A673 (cell line): ENCODE measurements around the gene OR2K2.

Experiments used
- EZH2 ChIP-seq: fragments of 200-600 bp; sonication (generic); IDR thresholded peaks from 2 replicates; pipeline ENCODE4 v1.6.1; 2017; ENCODE audit warnings: borderline replicate concordance, low read depth, mild to moderate bottlenecking, mixed read lengths, antibody characterized with exemption, low read length; ENCODE audit not compliant: poor library complexity, severe bottlenecking
- TF ChIP-seq, protein P1 (sequence below): fragments of 300-800, 200-600 bp; sonication (generic); conservative IDR thresholded peaks from 2 replicates; pipeline ENCODE4 v1.5.1; 2017; ENCODE audit warnings: low read depth, mild to moderate bottlenecking, antibody characterized with exemption, low read length, moderate library complexity, mixed read lengths

DNA sequence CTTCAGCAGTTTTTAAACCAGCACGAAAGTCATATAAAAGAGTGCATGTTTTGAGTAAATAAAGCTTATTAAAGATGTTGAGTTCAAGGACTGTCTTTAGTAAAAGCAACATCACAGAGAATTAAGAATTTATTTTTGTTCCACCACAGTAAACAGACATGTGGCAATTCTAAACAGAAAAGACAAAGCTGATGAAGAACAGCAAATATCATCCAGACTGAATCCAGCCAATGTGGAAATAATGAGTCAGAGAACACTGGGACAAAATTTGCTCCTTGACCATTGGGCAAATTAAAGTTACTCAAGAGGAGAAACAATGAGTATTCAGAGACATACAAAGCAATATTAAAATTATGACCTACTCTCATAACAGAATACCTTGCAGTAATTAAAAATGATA lies 28.8 kb downstream of the OR2K2 start:
- no peak for TF ChIP-seq EZH2
- TF ChIP-seq, protein P1, sequence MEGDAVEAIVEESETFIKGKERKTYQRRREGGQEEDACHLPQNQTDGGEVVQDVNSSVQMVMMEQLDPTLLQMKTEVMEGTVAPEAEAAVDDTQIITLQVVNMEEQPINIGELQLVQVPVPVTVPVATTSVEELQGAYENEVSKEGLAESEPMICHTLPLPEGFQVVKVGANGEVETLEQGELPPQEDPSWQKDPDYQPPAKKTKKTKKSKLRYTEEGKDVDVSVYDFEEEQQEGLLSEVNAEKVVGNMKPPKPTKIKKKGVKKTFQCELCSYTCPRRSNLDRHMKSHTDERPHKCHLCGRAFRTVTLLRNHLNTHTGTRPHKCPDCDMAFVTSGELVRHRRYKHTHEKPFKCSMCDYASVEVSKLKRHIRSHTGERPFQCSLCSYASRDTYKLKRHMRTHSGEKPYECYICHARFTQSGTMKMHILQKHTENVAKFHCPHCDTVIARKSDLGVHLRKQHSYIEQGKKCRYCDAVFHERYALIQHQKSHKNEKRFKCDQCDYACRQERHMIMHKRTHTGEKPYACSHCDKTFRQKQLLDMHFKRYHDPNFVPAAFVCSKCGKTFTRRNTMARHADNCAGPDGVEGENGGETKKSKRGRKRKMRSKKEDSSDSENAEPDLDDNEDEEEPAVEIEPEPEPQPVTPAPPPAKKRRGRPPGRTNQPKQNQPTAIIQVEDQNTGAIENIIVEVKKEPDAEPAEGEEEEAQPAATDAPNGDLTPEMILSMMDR, result no peak
